ENCODE measurements around the gene KMT2C. TPM values are rescaled to one million over a fixed set of nuclear protein-coding genes. Genes with fewer than 3 reads are reported as not detected.
"Not testable (repeated sequence)": the region's sequence is repeated elsewhere in the genome, so short reads cannot be mapped to it uniquely, and the experiment has no call there.

Gene KMT2C
- total RNA-seq, 1 experiment from 2014 or later: 6.2 TPM

DNA sequence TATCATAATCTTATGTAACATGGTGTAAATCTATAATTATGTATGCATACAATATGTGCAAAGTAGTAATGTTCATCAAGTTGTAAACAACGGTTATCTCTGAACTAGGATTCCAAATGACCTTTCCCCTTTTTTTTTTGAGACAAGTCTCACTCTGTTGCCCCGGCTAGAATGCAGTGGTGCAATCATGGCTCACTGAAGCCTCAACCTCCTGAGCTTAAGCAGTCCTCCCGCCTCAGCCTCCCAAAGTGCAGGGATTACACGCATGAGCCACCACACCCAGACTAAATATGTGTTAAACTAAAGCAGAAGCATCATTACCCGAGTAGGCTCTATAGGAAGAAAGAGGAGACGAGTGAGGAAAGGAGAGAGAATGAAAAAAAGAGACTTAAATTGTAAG, 7.8 kb upstream of the KMT2C start:
- in situ Hi-C loops (cut with HindIII; ENCODE audit: low sequenced_read_pairs): no loop called here
- no peak for DNase-seq (ENCODE audit: low spot score)

DNA sequence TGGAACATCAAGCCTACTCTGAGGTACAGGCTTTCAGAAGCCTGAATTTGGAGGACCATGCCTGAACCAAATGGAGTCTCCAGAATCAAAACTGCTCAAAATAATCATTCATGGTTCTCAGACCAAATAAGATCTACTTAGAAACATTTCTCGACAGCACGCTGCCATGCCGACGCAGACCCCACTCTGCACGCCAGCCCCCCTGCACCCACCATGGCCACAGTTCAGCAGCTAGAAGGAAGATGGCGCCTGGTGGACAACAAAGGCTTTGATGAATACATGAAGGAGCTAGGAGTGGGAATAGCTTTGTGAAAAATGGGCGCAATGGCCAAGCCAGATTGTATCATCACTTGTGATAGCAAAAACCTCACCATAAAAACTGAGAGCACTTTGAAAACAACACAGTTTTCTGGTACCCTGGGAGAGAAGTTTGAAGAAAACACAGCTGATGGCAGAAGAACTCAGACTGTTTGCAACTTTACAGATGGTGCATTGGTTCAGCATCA, 6.6 kb upstream of the KMT2C start:
- no peak for DNase-seq (ENCODE audit: low spot score)
- in situ Hi-C loops (cut with HindIII; ENCODE audit: low sequenced_read_pairs): no loop called here

DNA sequence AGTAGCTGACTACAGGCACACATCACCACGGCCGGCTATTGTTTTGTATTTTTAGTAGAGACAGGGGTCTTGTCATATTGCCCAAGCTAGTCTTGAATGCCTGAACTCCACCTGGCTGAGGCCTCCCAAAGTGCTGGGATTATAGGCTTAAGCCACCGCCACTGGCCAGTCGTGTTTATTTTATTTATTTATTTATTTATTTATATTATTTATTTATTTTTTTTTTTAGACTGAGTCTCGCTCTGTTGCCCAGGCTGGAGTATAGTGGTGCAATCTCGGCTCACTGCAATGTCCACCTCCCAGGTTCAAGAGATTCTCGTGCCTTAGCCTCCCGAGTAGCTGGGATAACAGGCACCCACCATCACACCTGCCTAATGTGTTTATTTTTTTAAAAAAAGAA, 6.0 kb upstream of the KMT2C start:
- in situ Hi-C loops (cut with HindIII; ENCODE audit: low sequenced_read_pairs); DNase-seq (ENCODE audit: low spot score): not testable (repeated sequence)

DNA sequence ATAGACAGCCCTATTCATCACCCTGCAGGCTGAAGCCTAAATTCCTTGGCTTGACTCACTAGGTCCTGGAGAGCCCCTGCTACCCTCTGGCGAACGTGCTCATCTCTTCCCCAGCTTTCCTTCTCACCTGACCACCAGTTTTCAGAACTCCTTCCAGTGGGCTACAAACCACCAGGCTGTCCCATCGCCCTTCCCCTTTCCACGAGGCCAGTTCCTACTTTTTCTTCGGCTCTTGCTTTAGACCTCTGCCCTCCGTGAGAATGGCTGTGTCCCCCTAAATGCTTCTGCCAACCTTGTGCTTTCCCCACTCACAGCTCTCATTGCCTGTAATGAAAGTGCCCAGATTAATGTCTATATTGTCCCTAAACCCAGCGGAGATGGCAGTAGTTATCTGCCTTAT, 5.4 kb upstream of the KMT2C start:
- DNase-seq (ENCODE audit: low spot score); in situ Hi-C loops (cut with HindIII; ENCODE audit: low sequenced_read_pairs): not testable (repeated sequence)

DNA sequence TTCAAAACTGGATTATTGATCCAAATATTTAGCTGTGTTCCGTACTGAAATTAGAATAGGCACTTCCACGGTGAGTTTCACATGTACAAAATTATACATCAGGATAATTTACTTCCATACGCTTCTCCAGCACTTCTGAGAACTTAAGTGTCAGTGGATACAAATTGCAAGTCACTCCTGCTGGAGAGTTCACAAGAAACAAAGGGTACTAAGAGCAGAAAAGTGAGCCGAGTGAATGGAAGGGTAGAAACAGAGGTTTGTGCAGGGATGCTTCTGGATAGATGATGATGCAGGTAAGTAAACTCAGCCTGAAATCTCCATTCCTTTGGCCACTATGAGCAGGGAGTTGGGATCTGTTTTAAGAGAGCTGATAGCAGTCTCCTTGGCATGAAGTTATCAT, 2.2 kb upstream of the KMT2C start:
- DNase-seq (ENCODE audit: low spot score); in situ Hi-C loops (cut with HindIII; ENCODE audit: low sequenced_read_pairs): not testable (repeated sequence)

DNA sequence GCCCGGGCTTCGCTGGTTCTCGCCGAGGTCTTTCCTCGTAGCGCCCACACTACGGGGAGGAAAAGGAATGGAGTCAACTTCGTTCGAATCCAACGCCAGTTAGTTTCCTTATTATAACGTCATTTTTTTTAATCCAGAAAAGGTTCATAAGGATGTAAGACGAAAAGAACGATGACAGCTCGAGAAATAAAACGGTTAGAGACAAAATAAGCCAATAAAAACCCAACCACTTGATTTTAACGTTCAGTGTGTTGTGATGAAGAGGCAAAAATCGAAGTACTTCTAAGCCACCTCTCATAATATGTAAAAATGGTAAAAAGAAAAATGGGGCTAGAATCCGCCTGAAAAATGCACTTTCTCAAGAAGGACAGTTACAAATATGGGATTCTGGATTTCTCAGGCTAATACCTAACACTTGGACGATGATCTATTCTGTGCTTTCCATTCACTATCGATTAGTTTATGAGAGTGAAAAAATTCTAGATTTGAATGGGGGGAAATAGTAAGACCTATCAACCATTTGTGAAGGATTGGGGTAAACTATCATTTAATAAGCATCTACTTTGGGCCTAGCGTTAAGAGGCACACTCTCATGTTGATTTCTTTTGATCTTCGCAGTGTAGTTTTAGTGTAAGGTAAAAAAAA, 1.2 kb upstream of the KMT2C start:
- DNase-seq (ENCODE audit: low spot score): peak; percentile 30

DNA sequence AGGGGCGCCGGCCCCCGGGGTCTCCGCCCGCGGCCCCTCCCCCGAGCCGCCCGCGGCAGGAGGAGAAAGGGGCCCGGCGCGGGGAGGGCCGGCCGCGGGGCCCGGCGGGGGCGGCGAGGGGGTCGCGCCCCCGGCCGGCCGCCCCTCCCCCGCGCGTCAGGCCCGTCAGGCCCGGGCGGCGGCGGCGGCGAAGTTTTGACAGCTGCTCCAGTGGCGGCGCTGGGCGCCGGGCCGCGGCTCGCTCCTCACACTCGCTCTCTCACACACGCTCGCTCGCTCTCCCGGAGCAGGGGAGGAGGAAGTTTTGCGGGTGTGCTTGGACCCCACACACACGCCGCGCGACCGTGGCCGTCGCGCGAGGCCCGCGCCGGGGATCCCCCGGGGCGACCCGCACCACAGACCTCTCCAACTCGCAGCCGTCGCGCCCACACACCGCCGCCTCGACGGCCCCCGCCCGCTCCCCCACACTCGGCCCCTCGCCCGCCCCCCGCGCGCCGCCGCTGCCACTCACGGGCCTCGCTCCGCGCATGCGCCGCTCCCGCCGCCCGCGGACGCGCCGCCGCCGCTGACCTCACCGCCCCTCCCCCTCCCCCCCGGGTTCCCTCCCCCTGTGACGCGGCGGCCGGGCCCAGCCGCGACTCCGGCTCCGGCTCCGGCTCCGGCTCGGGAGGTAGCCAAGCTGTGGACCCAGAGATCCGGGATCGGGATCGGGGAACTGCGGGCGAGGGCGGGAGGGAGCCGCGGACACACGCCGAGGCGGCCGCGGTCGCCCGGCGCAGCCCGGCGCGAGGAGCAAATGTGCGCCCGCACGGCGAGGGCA, 518 bp upstream of the KMT2C start:
- in situ Hi-C loops (cut with HindIII; ENCODE audit: low sequenced_read_pairs): no loop called here
- DNase-seq (ENCODE audit: low spot score): peak; percentile 90

More for the DNA sequence above, 1.2 kb upstream of the KMT2C start:
- in situ Hi-C loops (cut with HindIII; ENCODE audit: low sequenced_read_pairs): not testable (repeated sequence)

DNA sequence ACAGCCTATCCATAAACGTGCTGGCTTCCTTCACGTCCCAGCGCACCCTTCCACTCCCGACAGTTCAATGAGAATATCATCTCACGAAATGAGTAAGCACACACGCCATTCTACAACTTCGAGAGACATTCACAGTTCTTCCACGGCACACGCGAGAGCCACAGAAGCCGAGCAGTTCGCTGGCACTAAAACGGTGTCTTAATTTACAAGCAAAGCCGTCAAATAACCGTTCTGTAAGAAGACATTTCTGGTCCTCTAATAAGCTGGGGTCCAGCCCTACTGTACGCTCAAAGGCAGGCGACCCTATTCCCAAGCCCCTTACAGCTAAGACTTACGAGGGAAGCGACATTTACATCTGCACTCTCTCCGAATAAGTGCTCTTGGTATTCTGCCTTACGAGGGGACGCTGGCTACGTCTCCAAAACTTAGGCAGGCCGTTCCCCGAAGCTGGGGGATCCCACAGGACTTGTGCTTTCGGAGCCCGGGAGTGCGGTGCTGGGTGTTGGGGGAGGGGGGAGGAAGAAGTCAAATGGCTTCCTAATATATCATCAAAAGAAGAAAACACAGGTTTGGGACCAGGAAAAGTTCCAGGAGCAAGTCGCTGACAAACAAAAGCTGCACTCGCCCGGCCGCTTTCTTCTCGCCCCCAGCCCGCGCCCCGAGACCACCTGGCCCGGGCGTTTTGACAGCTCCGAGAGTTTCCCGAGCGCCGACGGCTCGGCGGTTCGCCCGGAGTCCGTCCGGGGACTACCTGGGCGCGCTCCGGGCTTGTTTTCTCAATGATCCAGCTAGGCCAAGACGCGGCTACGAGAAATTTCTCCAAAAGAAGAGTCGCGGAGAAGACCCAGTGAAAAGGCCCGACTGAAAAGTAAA, 1.1 kb downstream of the KMT2C start:
- peak; percentile 44 for DNase-seq (ENCODE audit: low spot score)
- in situ Hi-C loops (cut with HindIII; ENCODE audit: low sequenced_read_pairs): not testable (repeated sequence)

DNA sequence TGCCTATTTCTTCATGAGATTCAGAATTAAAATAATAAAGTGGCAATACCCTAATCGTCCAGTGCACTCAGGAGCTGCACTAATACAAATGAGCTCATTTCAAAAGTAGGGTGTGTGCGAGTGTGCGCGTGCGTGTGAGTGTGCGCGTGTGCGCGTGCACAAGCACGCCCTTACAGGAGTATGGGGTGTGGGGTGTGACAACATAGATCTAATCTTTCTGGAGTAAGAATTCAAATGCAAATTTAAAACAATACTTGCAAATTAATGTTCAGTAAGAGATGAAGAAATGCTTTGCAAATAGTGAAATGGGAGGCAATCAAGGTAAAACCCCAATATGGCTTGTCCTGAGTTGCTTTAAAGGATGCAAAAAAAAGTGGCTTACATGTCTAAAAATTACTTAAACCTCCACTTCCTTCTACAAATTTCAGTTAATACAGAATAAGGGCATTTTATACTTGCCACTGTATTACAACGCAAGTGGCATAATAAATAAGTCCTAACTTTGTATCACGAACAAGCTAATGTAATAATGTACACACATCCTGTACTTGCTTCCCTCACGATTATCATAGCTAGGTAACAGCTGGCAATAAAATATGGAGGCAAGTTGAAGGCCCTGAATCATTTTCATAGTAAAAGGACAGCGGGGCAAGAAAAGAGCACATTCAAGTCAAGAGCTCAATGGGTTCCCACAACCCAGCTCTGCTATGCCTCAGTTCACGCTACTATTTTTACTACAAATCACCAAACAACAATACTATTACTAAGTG, 1.9 kb downstream of the KMT2C start:
- peak; percentile 35 for DNase-seq (ENCODE audit: low spot score)
- in situ Hi-C loops (cut with HindIII; ENCODE audit: low sequenced_read_pairs): not testable (repeated sequence)

DNA sequence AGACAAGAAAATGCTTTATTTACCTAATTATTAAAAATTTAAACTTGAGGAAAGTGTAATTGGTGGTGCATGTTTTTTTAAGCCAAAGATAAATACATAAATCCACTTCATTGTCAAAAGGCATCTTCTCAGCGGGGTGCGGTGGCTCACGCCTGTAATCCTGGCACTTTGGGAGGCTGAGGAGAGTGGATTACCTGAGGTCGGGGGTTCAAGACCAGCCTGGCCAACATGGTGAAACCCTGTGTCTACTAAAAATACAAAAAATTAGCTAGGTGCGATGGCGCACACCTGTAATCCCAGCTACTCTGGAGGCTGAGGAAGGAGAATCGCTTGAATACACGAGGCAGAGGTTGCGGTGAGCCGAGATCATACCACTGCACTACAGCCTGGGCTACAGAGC, 3.1 kb downstream of the KMT2C start:
- DNase-seq (ENCODE audit: low spot score); in situ Hi-C loops (cut with HindIII; ENCODE audit: low sequenced_read_pairs): not testable (repeated sequence)

DNA sequence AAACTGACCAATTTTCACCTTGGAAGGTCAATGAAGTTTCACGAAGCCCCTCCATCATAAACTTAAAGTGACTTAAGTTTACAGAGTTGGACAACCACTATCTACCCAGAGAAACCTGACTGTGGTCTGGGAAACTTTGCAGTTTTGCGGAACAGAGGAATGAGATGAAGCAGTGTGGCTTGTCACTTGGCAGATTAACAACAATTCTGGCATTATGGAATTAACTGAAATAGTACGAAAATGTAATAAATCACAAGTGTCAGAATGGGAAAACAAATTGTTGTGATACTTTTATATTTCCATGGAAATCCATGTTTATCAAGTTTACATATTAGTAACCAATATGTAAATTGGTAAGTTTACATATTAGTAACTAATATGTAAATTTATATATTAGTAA, 4.9 kb downstream of the KMT2C start:
- in situ Hi-C loops (cut with HindIII; ENCODE audit: low sequenced_read_pairs): no loop called here
- no peak for DNase-seq (ENCODE audit: low spot score)

DNA sequence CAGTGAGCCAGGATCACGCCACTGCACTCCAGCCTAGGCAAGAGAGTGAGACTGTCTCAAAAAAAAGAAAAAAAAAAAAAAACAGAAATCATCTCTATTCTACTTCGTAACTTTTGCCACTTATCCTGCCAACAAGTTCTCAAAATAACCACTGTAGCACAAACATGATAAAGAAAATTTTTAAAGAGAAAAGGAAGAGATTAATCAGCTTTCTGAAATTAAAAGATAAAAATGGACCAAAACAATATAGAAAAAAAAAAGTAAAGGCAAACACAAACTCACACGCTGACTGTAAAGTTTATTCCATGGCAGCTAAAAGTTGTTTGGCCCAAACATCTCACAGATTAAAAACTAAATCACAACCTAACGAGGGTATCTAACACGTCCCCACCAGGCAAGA, 5.7 kb downstream of the KMT2C start:
- in situ Hi-C loops (cut with HindIII; ENCODE audit: low sequenced_read_pairs); DNase-seq (ENCODE audit: low spot score): not testable (repeated sequence)

DNA sequence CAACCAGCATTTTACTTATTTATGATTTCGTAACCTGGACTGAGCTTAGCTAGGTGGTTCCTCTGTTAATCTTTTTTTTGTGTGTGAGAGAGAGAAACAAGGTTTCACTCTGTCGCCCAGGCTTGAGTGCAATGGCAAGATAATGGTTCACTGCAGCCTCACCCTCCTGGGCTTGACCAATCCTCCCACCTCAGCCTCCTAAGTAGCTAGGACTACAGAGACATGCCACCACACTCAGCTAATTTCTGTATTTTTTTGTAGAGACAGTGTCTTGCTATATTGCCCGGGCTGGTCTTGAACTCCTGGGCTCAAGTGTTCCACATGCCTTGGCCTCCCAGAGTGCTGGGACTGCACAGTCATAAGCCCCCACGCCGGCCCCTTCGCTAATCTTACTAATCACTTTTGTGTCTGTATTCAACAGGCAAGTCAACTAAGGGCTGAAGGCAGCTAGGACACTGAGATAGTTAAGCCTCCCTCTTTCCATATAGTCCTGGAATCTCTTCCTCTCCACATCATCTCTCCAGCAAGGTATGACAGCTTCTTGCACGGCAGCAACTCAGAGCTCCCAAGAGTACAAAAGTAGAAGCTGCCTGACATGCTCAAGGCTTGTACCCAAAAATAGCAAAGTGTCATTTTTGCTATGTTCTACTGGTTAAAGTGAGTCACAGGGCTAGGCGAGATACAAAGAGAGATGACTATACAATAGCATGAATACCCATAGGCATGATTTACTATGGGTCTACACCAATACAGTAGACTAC, 11.3 kb downstream of the KMT2C start:
- no peak for DNase-seq (ENCODE audit: low spot score)
- in situ Hi-C loops (cut with HindIII; ENCODE audit: low sequenced_read_pairs): no loop called here

DNA sequence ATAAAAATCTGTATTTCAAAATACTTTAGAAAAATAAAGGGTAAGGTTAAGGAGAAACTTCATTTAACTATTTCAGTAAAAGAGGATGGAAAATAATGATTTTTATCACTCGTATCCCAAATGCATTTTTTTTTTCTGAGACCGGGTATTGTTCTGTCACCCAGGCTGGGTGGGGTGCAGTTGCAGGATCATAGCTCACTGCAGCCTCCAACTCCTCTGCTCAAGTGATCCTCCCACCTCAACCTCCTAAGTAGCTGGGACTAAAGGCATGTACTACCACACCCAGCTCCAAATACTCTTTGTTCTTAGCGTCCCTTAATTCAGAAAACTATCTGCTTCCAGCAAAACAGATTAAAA, 11.8 kb downstream of the KMT2C start:
- in situ Hi-C loops (cut with HindIII; ENCODE audit: low sequenced_read_pairs): no loop called here
- no peak for DNase-seq (ENCODE audit: low spot score)

DNA sequence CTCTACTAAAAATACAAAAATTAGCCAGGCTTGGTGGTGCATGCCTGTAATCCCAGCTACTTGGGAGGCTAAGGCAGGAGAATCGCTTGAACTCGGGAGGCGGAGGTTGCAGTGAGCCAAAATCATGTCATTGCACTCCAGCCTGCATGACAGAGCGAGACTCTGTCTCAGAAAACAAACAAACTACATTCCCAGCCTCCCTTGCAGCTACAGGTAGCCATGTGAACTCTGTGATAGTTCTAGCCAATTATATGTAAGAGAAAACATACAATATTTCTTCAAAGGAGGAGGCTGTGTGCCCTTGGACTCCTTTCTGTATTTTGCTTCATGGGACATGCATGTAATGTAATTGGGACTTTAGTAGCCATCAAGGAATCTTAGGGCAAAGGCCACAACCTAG, 12.6 kb downstream of the KMT2C start:
- in situ Hi-C loops (cut with HindIII; ENCODE audit: low sequenced_read_pairs); DNase-seq (ENCODE audit: low spot score): not testable (repeated sequence)

DNA sequence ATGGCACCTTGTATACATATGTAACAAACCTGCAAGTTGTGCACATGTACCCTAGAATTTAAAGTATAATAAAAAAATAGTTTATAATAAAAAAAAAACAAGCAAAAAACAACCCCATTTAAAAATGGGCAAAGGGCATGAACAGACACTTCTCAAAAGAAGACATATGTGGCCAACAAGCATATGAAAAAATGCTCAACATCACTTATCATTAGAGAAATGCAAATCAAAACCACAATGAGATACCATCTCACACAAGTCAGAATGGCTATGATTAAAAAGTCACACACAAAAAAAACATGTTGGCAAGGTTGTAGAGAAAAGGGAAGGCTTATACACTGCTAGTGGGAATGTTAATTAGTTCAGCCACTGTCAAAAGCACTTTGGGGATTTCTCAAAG, 14.9 kb downstream of the KMT2C start:
- DNase-seq (ENCODE audit: low spot score); in situ Hi-C loops (cut with HindIII; ENCODE audit: low sequenced_read_pairs): not testable (repeated sequence)

DNA sequence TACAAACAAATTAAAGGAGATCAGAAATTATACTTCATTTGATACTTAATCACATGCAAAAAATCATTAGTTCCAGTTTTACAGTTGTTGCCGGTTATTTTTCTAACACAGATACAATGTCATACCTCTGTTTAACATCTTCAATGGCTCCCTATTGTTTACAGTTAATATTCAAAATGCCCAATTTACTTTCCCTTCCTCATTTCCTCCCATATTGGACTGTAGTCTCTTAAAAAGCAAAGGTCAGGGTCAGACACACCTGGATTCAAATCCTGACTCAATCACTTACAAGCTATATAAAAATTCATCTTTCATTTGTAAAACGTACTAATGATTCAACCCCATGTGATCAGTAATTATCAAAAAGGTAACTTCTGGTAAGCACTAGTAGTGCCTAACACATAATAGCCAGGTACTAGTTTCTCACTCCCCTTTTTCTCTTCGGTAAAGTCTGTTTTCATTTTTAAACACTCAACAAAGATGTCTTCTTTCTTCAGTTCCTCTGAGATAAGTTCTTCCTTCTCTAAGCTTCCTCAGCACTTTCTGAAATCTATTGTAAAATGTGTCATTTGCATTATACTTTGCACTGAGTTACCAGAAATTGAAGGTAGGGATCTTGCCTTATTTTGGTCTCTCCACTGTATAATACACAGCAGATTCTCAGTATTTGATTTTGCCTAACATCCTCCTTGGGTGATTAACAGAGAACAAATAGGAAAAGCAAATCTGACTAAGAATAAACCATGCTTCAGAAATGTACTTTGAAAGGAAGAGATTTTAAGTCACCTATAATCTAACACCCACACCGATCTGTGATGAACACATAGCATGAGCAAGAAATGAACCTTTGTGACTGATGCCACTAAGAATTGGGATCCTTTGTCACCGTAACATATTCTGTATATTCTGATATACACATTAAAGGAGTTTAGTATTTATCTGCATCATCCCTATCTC, 16.1 kb downstream of the KMT2C start:
- in situ Hi-C loops (cut with HindIII; ENCODE audit: low sequenced_read_pairs): no loop called here
- no peak for DNase-seq (ENCODE audit: low spot score)
